HG02885 (cell line): Measurements from ENCODE around the gene WDR33.
"Not testable (repeated sequence)": the region's sequence is repeated elsewhere in the genome, so short reads cannot be mapped to it uniquely, and the experiment has no call there.

Experiments
- ATAC-seq: cut with Tn5 transposase; IDR thresholded peaks from one replicate; pipeline ENCODE4 v1.9.1; 2021; ENCODE audit warnings: mild to moderate bottlenecking; ENCODE audit not compliant: unreplicated experiment, poor library complexity

The WDR33 gene

GRCh38 chr2:127811397-127812321, 688 bp upstream of the WDR33 start:
- peak; percentile 37 for ATAC-seq

- no peak for ATAC-seq
Observed at GRCh38 chr2:127810156-127810618, 784 bp downstream of the WDR33 start.

GRCh38 chr2:127807678-127808353, 3.2 kb downstream of the WDR33 start:
- ATAC-seq = no peak

- not testable (repeated sequence) for ATAC-seq
Observed at GRCh38 chr2:127806860-127807259, 4.1 kb downstream of the WDR33 start.

GRCh38 chr2:127805491-127805890, 5.5 kb downstream of the WDR33 start:
- no peak for ATAC-seq

GRCh38 chr2:127799926-127800325, 11.0 kb downstream of the WDR33 start:
- ATAC-seq = no peak

GRCh38 chr2:127796389-127796788, 14.6 kb downstream of the WDR33 start:
- no peak for ATAC-seq

GRCh38 chr2:127794901-127795300, 16.1 kb downstream of the WDR33 start:
- not testable (repeated sequence) for ATAC-seq

GRCh38 chr2:127792805-127793204, 18.2 kb downstream of the WDR33 start:
- no peak for ATAC-seq

GRCh38 chr2:127790694-127791529, 20.1 kb downstream of the WDR33 start:
- no peak for ATAC-seq

GRCh38 chr2:127786048-127786809, 24.7 kb downstream of the WDR33 start:
- ATAC-seq = no peak

GRCh38 chr2:127784965-127785518, 25.9 kb downstream of the WDR33 start:
- ATAC-seq = no peak

GRCh38 chr2:127783101-127783500, 27.9 kb downstream of the WDR33 start:
- no peak for ATAC-seq

GRCh38 chr2:127778850-127779249, 32.1 kb downstream of the WDR33 start:
- ATAC-seq = no peak

- no peak for ATAC-seq
Observed at GRCh38 chr2:127778447-127778846, 32.5 kb downstream of the WDR33 start.

- no peak for ATAC-seq
Observed at GRCh38 chr2:127776122-127776780, 34.7 kb downstream of the WDR33 start.

- ATAC-seq = no peak
Observed at GRCh38 chr2:127771756-127772155, 39.2 kb downstream of the WDR33 start.

GRCh38 chr2:127770973-127771735, 39.8 kb downstream of the WDR33 start:
- ATAC-seq = no peak
